Testis (tissue), 2 donors: Measurements from ENCODE around the gene BDKRB1.

Source experiments
- POLR2A ChIP-seq: fragments of 450-650 bp; IDR thresholded peaks from one replicate; pipeline ENCODE4 v1.6.1; 2017; ENCODE audit warnings: antibody characterized with exemption, mild to moderate bottlenecking, moderate library complexity
- TF ChIP-seq, protein P1 (sequence below), 3 experiments: fragments of 450-650 bp in 2 of 3; fragments of 200-600 bp in 1 of 3; sonication (generic) in 1 of 3; IDR thresholded peaks; one replicate each; pipeline ENCODE4 v1.5.1; 2016 to 2019; ENCODE audit warnings: antibody characterized with exemption in 3 of 3, mild to moderate bottlenecking in 2 of 3, moderate library complexity in 1 of 3

DNA sequence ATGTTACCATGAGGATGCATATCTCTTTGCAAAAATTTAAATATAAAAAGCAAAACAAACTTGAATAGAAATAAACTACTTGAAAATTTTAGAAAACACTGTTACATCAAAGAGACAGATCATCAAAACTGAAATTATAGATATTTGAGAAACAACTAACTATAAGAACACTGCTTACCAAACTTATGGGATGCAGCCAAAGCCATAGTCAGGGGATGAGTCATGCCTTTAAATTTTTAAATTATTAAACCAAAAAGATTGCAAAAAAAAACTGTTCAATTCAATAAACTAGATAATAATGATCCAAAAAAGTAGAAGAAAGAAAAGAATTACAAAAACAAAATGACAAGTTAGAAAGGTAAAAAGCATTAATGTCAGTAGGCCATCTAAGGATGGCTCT, 43.9 kb upstream of the BDKRB1 start:
- TF ChIP-seq, protein P1, sequence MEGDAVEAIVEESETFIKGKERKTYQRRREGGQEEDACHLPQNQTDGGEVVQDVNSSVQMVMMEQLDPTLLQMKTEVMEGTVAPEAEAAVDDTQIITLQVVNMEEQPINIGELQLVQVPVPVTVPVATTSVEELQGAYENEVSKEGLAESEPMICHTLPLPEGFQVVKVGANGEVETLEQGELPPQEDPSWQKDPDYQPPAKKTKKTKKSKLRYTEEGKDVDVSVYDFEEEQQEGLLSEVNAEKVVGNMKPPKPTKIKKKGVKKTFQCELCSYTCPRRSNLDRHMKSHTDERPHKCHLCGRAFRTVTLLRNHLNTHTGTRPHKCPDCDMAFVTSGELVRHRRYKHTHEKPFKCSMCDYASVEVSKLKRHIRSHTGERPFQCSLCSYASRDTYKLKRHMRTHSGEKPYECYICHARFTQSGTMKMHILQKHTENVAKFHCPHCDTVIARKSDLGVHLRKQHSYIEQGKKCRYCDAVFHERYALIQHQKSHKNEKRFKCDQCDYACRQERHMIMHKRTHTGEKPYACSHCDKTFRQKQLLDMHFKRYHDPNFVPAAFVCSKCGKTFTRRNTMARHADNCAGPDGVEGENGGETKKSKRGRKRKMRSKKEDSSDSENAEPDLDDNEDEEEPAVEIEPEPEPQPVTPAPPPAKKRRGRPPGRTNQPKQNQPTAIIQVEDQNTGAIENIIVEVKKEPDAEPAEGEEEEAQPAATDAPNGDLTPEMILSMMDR (IDR thresholded peaks at IDR 0.05), result no peak
- TF ChIP-seq POLR2A, result no peak
